T-helper 17 cell (primary cell): ENCODE results near the gene NAA25. TPM values are rescaled to one million over a fixed set of nuclear protein-coding genes. Genes with fewer than 3 reads are reported as not detected.
"Not testable (repeated sequence)": the region's sequence is repeated elsewhere in the genome, so short reads cannot be mapped to it uniquely, and the experiment has no call there.

Source experiments
- ATAC-seq: fragments of 150-1000 bp; cut with Tn5 transposase; 2 replicates; pipeline ENCODE4 v1.10.0; 2021; ENCODE audit warnings: mild to moderate bottlenecking, moderate library complexity
- DNase-seq, 3 donors: peaks; one replicate each; pipeline versions ENCODE4 v3.0.0 to v3.0.0-alpha.2; 2020 to 2021
- H3K9me3 ChIP-seq: one replicate; pipeline ENCODE4 v1.7.0; 2013; ENCODE audit warnings: low read length, mild to moderate bottlenecking; ENCODE audit not compliant: control insufficient read depth, poor library complexity, severe bottlenecking
- H3K27ac Mint-ChIP-seq: one replicate; pipeline ENCODE4 v1.8.0; 2022; ENCODE audit warnings: mild to moderate bottlenecking, moderate library complexity, mixed read lengths
- H3K27me3 Mint-ChIP-seq: one replicate; pipeline ENCODE4 v1.8.0; 2022; ENCODE audit warnings: mixed read lengths
- H3K36me3 Mint-ChIP-seq: one replicate; pipeline ENCODE4 v1.8.0; 2022; ENCODE audit warnings: low read depth, mixed read lengths
- H3K4me1 Mint-ChIP-seq: one replicate; pipeline ENCODE4 v1.8.0; 2022; ENCODE audit warnings: mild to moderate bottlenecking, mixed read lengths
- H3K4me3 Mint-ChIP-seq: one replicate; pipeline ENCODE4 v1.8.0; 2022; ENCODE audit warnings: mild to moderate bottlenecking, moderate library complexity, mixed read lengths
- total RNA-seq, 4 donors: library from RNA in 2 of 4; stranded (reverse) in 2 of 4; gene quantifications; one replicate each; pipeline ENCODE4 v1.2.3 and lab custom pipeline; 2022 to 2026

Gene NAA25
- total RNA-seq, 2 donors from 2014 or later: 29.9 to 34.7 TPM

DNA sequence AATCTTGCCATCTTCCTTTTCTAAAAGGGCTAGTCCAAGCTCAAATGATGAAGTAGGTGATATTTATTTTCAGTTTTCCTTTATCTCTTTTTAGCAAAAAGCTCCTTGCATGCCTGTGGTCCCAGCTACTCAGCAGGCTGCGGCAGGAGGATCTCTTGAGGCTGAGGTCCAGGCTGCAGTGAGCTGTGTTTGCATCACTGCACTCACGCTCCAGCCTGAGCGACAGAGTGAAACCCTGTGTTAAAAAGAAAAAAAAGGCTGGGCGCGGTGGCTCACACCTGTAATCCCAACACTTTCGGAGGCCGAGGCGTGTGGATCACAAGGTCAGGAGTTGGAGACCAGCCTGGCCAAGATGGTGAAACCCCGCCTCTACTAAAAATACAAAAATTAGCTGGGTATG is 100.6 kb downstream of the NAA25 start:
- Mint-ChIP-seq H3K4me1 (peaks cover 47% of the 10 kb centered on the region), H3K27me3 (no peaks in the 10 kb centered on the region)

DNA sequence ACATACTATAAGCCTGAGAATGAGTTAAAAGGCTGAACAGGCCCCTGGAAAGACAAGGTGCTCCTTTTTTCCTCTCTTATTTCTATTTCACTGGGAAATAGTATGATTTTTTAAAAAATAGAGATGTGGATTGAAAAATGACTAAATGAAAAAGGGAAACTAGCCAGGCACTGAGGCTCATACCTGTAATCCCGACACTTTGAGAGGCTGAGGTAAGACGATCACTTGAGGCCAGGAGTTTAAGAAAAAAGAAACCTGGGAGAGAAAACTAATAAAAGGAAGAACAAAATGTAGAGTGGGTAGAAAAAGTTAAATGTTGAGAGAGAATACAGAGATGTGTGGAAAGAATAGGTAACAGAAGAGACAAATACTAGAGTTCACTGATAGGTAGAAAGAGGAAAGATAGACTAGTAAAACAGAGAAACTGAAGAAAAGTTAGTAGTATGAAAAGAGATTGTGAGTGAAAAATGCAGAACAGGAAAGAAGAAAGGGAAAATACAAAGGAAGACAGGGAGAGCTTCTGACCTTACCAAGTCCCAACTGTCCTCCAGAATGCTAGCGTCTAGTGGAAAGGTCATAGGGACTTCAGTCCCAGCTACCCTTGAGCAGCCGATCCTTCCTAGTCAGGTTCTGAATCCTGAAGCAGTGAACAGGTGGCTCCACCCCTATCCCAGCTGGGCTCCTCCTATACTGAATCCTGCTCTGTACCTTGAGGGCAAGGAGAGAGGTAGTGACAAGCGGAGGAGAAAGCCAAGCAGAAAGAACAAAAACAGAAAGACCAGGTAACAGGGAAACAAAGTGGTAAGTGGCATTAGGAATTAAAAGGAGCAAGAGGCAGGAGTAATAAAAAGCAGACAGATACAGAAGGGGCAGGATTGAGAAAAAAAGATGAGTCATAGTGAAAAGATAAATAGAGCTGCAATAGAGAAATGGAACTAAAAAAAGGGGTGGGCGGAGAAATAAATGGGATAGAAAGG is 102.9 kb downstream of the NAA25 start:
- peaks cover 4% of the 10 kb centered on the region for H3K36me3 Mint-ChIP-seq
- DNase-seq (no peak), ATAC-seq (no peak)
- H3K27ac Mint-ChIP-seq: peak overlapping the region; percentile 99
- peaks cover 35% of the 10 kb centered on the region for H3K4me1 Mint-ChIP-seq
- no peaks in the 10 kb centered on the region for H3K9me3 ChIP-seq
- H3K4me3 Mint-ChIP-seq: no peak overlapping the region
- no peaks in the 10 kb centered on the region for H3K27me3 Mint-ChIP-seq

More for the DNA sequence above, 100.6 kb downstream of the NAA25 start:
- no peak overlapping the region for H3K4me3 Mint-ChIP-seq
- peaks cover 3% of the 10 kb centered on the region for H3K36me3 Mint-ChIP-seq
- ATAC-seq (no peak), DNase-seq (no peak)
- no peak overlapping the region for H3K27ac Mint-ChIP-seq
- no peaks in the 10 kb centered on the region for H3K9me3 ChIP-seq

DNA sequence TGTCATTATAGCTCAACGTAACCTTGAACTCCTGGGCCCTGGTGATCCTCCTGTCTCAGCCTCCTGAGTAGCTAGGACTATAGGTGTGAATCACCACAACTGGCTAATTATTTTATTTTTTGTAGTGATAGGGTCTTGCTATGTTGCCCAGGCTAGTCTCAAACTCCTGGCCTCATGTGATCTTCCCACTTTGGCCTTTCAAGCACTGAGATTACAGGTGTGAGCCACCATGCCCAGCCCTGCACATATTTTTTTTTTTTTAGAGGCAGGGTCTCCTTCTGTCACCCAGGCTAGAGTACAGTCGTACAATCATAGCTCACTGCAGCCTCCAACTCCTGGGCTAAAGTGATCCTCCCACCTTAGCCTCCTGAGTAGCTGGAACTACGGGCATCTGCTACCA is 104.5 kb downstream of the NAA25 start:
- no peak overlapping the region for H3K4me3 Mint-ChIP-seq
- DNase-seq (no peak), ATAC-seq (no peak)
- no peaks in the 10 kb centered on the region for H3K9me3 ChIP-seq
- peak overlapping the region; percentile 99 for H3K27ac Mint-ChIP-seq
- H3K4me1 Mint-ChIP-seq: peaks cover 37% of the 10 kb centered on the region
- H3K36me3 Mint-ChIP-seq: peaks cover 2% of the 10 kb centered on the region
- H3K27me3 Mint-ChIP-seq: no peaks in the 10 kb centered on the region

DNA sequence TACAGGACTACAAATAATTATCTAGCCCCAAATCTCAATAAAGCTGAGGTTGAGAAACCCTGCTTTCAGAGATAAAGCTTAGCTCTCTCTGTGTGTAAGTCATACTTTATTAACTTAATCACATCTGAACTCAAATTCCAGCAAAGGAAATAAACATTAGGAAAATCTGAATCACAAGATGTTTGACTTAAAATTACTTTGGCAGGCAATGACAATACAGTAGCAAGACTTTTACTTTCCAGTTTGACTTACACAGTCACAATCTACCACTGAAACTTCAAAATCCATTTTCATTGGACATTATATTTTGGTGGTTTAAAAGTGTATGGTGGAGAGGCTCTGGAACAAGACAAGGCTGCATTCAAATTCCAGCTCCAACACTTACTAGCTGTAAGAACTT is 107.0 kb downstream of the NAA25 start:
- H3K4me1 Mint-ChIP-seq: peaks cover 46% of the 10 kb centered on the region
- H3K36me3 Mint-ChIP-seq: peaks cover 2% of the 10 kb centered on the region
- peak overlapping the region; percentile 96 for H3K4me3 Mint-ChIP-seq
- peak overlapping the region; percentile 99 for H3K27ac Mint-ChIP-seq
- DNase-seq: no peak
- no peak for ATAC-seq
- H3K9me3 ChIP-seq: no peaks in the 10 kb centered on the region
- H3K27me3 Mint-ChIP-seq: no peaks in the 10 kb centered on the region

DNA sequence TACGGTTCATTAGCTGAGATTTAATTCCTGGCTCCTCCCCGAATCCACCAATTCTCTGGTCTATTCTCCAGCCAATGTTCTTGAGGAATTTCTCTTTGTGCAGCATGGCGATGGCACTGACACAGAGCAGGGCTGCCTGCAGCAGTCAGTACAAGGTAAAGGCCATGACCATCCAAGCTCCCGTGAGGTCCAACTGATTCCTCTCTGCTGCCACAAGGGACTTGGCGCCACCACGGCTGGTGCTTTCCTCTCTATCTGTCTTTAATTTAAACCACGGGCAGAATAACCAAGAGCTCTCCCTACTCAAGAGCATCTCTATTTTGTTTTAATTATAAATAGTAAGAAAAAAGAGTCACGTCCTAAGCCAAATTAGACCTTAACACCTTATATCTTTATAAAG is 107.8 kb downstream of the NAA25 start:
- ATAC-seq: peak; percentile 50

DNA sequence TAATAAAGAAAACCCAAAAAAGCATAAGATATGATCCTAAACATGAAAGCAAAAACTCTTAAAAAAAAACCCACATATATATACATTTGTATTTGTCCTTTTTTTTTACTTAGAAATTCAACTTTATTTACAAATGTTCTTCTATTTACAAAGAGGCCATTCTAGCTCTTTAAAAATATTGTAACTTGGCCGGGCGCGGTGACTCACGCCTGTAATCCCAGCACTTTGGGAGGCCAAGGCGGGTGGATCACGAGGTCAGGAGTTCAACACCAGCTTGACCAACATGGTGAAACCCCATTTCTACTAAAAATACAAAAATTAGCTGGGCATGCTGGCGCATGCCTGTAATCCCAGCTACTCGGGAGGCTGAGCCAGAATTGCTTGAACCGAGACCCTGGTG is 109.5 kb downstream of the NAA25 start:
- H3K4me3 Mint-ChIP-seq: peak overlapping the region; percentile 80
- not testable (repeated sequence) for H3K9me3 ChIP-seq, H3K27me3 Mint-ChIP-seq, H3K36me3 Mint-ChIP-seq, DNase-seq, ATAC-seq
- peaks cover 48% of the 10 kb centered on the region for H3K4me1 Mint-ChIP-seq
- peak overlapping the region; percentile 94 for H3K27ac Mint-ChIP-seq

More for the DNA sequence above, 107.8 kb downstream of the NAA25 start:
- H3K27ac Mint-ChIP-seq: peak overlapping the region; percentile 99
- DNase-seq: no peak
- peak overlapping the region; percentile 96 for H3K4me3 Mint-ChIP-seq
- no peaks in the 10 kb centered on the region for H3K27me3 Mint-ChIP-seq
- H3K4me1 Mint-ChIP-seq: peaks cover 43% of the 10 kb centered on the region
- no peaks in the 10 kb centered on the region for H3K9me3 ChIP-seq
- peaks cover 2% of the 10 kb centered on the region for H3K36me3 Mint-ChIP-seq

DNA sequence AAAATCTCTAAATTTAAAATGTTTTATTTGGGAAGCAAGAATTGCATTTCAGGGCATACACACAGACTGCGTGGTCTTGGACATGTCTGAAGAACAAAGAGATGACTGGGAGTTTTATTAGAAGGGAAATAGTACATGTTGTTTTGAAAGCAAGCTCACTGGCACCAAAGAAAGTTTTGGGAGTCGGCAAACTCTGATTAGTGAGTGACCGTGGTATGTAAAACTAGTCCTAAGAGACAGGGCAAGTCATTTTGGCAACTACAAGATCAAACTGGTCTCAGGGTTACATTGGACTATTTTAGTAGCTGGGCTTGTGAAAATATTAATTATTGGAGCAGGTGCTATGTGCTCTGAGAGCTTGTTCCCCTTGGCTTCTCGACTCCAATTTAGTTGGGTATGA is 110.6 kb downstream of the NAA25 start:
- peak overlapping the region; percentile 94 for H3K27ac Mint-ChIP-seq
- H3K27me3 Mint-ChIP-seq: no peaks in the 10 kb centered on the region
- DNase-seq (no peak), ATAC-seq (no peak)
- peaks cover 53% of the 10 kb centered on the region for H3K4me1 Mint-ChIP-seq
- peaks cover 2% of the 10 kb centered on the region for H3K36me3 Mint-ChIP-seq
- H3K9me3 ChIP-seq: no peaks in the 10 kb centered on the region
- H3K4me3 Mint-ChIP-seq: peak overlapping the region; percentile 80

DNA sequence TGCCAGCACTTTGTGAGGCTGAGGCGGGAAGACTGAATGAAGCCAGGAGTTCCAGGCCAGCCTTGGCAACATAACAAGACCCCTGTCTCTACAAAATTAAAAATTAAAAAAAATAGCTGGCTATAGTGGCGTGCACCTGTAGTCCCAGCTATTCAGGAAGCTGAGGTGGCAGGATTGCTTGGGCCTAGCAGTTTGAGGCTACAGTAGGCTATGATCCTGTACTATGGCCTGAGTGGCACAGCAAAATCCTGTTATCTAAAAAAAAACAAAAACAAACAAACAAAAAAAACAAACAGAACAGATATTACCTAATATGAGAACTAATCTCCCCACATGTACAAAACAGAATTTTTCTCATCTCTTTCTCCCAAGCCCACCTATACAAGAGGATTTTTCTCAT is 111.3 kb downstream of the NAA25 start:
- no peaks in the 10 kb centered on the region for H3K27me3 Mint-ChIP-seq
- H3K4me3 Mint-ChIP-seq: peak overlapping the region; percentile 45
- no peaks in the 10 kb centered on the region for H3K9me3 ChIP-seq
- H3K27ac Mint-ChIP-seq: peak overlapping the region; percentile 94
- peaks cover 51% of the 10 kb centered on the region for H3K4me1 Mint-ChIP-seq
- ATAC-seq (no peak), DNase-seq (no peak)
- peaks cover 2% of the 10 kb centered on the region for H3K36me3 Mint-ChIP-seq

DNA sequence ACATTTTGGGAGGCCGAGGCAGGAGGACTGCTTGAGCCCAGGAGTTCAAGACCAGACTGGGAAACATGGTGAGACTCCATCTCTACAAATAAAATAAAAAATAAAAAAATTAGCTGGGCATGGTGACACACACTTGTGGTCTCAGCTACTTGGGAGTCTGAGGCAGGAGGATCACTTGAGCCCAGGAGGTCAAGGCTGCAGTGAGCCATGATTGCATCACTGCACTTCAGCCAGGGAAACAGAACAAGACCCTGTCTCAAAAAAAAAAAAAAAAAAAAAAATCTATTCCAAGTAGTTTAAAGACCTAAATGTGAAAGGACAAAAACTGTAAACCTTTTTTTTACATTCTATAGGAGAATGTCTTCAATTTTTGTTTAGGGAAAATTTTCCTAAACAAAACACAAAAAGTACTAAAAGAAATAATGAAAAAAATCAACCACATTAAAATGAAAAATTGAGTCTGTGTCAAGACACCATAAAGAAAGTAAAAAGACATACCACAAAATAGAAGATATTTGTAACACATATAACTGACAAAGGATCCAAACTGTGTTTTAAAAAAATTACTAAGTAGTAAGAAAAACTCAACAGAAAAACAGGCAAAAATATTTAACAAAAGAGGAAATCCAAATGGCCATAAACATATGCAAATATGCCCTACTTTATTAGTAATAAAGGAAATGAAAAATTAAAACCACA is 112.7 kb downstream of the NAA25 start:
- Mint-ChIP-seq H3K36me3 (peaks cover 2% of the 10 kb centered on the region), H3K27me3 (no peaks in the 10 kb centered on the region), H3K27ac (peak overlapping the region; percentile 94), H3K4me1 (peaks cover 57% of the 10 kb centered on the region), H3K4me3 (no peak overlapping the region)
- H3K9me3 ChIP-seq: no peaks in the 10 kb centered on the region
- DNase-seq (no peak), ATAC-seq (no peak)

DNA sequence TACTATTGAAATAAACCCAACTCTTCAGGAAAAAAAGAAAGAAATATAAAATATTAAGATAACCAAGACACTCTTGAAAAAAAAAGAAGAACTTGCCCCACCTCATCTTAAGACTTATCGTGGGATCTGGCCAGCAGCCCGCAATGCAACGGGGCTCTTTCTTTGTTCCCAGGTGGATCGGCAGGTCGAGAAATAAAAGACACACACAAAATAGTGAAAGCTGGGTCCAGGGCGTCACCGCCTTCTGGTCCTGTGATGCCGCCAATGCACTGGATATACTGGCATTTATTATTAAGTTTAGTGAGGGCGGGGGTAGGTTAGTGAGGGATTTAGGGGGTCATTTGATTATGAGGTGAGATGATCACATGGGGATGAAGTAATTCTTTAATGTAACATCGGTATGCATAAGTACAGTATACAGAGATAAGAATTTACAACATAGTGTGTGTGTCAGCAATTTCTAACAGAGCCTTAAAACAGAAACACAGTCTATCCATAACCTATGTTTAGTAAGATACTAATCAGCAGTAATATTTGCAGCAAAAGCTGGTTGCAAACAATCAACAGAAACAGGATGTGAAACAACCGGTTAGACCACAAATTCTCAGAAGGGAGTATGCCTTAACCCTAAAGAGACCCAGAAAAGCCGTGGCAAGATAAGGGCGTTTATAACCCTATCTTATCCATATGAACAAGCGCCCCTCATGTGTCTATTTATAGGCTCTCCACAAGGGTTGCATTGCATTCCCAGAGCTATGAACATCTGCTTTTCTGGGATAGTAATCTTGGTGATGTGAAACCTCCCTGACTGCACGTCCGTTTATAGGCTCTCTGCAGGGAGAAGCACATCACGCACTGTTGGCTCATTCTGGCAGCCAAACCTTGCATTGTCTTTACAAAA is 114.1 kb downstream of the NAA25 start:
- H3K4me1 Mint-ChIP-seq: peaks cover 51% of the 10 kb centered on the region
- H3K27ac Mint-ChIP-seq: peak overlapping the region; percentile 94
- H3K4me3 Mint-ChIP-seq: peak overlapping the region; percentile 94
- not testable (repeated sequence) for DNase-seq, H3K27me3 Mint-ChIP-seq, H3K9me3 ChIP-seq, H3K36me3 Mint-ChIP-seq
- ATAC-seq: peak; percentile 23

DNA sequence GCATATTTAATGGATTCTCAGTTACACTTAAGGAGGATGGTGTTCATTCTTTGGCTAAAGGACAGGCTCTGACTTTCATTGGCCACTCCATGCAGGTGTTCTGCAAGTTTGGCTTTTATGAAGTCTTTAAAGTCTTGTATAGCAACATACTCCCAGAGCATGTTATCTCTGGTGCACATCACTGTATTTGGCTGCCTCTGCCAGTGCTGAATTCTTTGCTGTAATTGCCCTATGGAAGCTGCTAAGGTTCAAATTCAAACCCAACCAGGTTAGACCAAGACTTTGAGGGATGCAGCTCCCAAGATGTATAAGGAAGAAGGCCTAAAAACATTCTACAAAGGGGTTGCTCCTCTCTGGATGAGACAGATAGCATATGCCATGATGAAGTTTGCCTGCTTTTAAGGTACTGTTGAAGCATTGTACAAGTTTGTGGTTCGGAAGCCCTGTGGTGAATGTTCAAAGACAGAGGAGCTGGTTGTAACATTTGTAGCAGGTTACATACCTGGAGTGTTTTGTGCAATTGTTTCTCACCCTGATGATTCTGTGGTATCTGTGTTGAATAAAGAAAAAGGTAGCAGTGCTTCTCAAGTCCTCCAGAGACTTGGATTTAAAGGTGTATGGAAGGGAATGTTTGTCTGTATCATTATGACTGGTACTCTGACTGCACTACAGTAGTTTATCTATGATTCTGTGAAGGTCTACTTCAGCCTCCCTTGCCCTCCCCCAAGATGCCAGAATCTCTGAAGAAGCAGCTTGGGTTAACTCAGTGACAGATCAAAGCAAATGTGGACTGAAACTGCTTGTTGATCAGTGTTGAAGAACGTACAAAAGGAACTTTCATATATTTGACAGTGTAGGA is 115.1 kb downstream of the NAA25 start:
- no peaks in the 10 kb centered on the region for H3K27me3 Mint-ChIP-seq
- peak; percentile 83 for ATAC-seq
- H3K9me3 ChIP-seq: no peaks in the 10 kb centered on the region
- peaks cover 49% of the 10 kb centered on the region for H3K4me1 Mint-ChIP-seq
- DNase-seq: no peak
- peaks cover 3% of the 10 kb centered on the region for H3K36me3 Mint-ChIP-seq
- H3K4me3 Mint-ChIP-seq: peak overlapping the region; percentile 94
- H3K27ac Mint-ChIP-seq: peak overlapping the region; percentile 94

DNA sequence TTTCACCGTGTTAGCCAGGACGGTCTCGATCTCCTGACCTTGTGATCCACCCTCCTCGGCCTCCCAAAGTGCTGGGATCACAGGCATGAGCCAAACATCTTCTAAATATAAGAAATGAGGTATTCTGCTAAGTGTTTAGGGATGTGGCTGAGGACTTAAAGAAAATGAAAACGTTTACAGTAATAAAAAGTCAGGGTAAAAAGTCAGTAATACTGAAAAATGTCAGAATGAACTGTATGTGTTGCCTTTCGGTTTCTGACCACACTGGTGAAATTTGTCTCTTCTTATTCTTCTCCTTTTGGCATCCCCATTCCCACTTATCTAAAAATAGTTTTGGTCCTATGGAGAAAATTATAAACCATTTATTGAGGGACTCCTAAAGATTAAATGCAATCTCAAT is 116.1 kb downstream of the NAA25 start:
- Mint-ChIP-seq H3K36me3 (peaks cover 5% of the 10 kb centered on the region), H3K4me3 (peak overlapping the region; percentile 7), H3K27me3 (no peaks in the 10 kb centered on the region), H3K4me1 (peaks cover 46% of the 10 kb centered on the region), H3K27ac (peak overlapping the region; percentile 94)
- ATAC-seq (no peak), DNase-seq (no peak)
- H3K9me3 ChIP-seq: no peaks in the 10 kb centered on the region
